GM18909 (cell line): ENCODE measurements around the gene ELK1.

ENCODE experiments used
- ATAC-seq: cut with Tn5 transposase; IDR thresholded peaks from one replicate; pipeline ENCODE4 v1.9.1; 2021; ENCODE audit warnings: mild to moderate bottlenecking; ENCODE audit not compliant: unreplicated experiment, poor library complexity

The ELK1 gene

GRCh38 chrX:47646636-47647035 lies 3.7 kb downstream of the ELK1 start:
- ATAC-seq: no peak

GRCh38 chrX:47645530-47645929 lies 4.8 kb downstream of the ELK1 start:
- ATAC-seq: no peak

- no peak for ATAC-seq
These were observed 5.7 kb downstream of the ELK1 start for GRCh38 chrX:47644557-47645091.

- no peak for ATAC-seq
These were observed 6.4 kb downstream of the ELK1 start for GRCh38 chrX:47643926-47644325.

- ATAC-seq: no peak
These were observed 11.5 kb downstream of the ELK1 start for GRCh38 chrX:47638816-47639215.

- ATAC-seq: peak; percentile 61
These were observed 12.7 kb downstream of the ELK1 start for GRCh38 chrX:47637546-47638195.

GRCh38 chrX:47634871-47635575 lies 15.3 kb downstream of the ELK1 start:
- no peak for ATAC-seq

GRCh38 chrX:47633689-47634590 lies 16.4 kb downstream of the ELK1 start:
- ATAC-seq: no peak

- no peak for ATAC-seq
These were observed 17.7 kb downstream of the ELK1 start for GRCh38 chrX:47632666-47633065.

GRCh38 chrX:47631676-47632075 lies 18.7 kb downstream of the ELK1 start:
- ATAC-seq: no peak

- no peak for ATAC-seq
These were observed 20.8 kb downstream of the ELK1 start, which contains the start of gene CFP for GRCh38 chrX:47629419-47630200. Gene CFP, minus strand, starts transcription at chrX:47629930. Its CDS starts 86 bp downstream, at chrX:47629844.

- no peak for ATAC-seq
These were observed 21.4 kb downstream of the ELK1 start for GRCh38 chrX:47628982-47629381.

GRCh38 chrX:47625365-47625764 lies 25.0 kb downstream of the ELK1 start:
- ATAC-seq: no peak

GRCh38 chrX:47623540-47624027 lies 26.8 kb downstream of the ELK1 start:
- ATAC-seq: no peak

- ATAC-seq: no peak
These were observed 28.5 kb downstream of the ELK1 start for GRCh38 chrX:47621851-47622250.

GRCh38 chrX:47620303-47620685 lies 30.1 kb downstream of the ELK1 start:
- ATAC-seq: no peak

GRCh38 chrX:47619486-47620302 lies 30.7 kb downstream of the ELK1 start, which contains the start of gene SYN1:
Gene SYN1, minus strand, starts transcription at chrX:47619857. Its CDS starts 129 bp downstream, at chrX:47619728.
- peak; percentile 73 for ATAC-seq

- no peak for ATAC-seq
These were observed 31.4 kb downstream of the ELK1 start for GRCh38 chrX:47618923-47619485.
